HUES6 (cell line): ENCODE results near the gene MAP2K2.

Source experiments
- H3K27ac ChIP-seq: 2 replicates; pipeline ENCODE4 v1.7.0; 2013; ENCODE audit warnings: low read depth, mild to moderate bottlenecking, low read length, inconsistent platforms
- H3K27me3 ChIP-seq: 2 replicates; pipeline ENCODE4 v1.6.1; 2013; ENCODE audit warnings: low read length; ENCODE audit not compliant: control insufficient read depth, insufficient read depth
- H3K36me3 ChIP-seq: 2 replicates; pipeline ENCODE4 v1.6.1; 2013; ENCODE audit warnings: low read length; ENCODE audit not compliant: control insufficient read depth, insufficient read depth
- H3K4me1 ChIP-seq: 2 replicates; pipeline ENCODE4 v1.6.1; 2013; ENCODE audit warnings: low read length; ENCODE audit not compliant: control insufficient read depth, insufficient read depth
- H3K4me3 ChIP-seq: 2 replicates; pipeline ENCODE4 v1.5.1; 2013; ENCODE audit warnings: low read depth, low read length
- H3K9ac ChIP-seq: one replicate; pipeline ENCODE4 v1.6.1; 2013; ENCODE audit warnings: mild to moderate bottlenecking, low read length
- H3K9me3 ChIP-seq: 2 replicates; pipeline ENCODE4 v1.6.1; 2013; ENCODE audit warnings: low read depth, low read length; ENCODE audit not compliant: control insufficient read depth, insufficient read depth

The MAP2K2 gene

DNA sequence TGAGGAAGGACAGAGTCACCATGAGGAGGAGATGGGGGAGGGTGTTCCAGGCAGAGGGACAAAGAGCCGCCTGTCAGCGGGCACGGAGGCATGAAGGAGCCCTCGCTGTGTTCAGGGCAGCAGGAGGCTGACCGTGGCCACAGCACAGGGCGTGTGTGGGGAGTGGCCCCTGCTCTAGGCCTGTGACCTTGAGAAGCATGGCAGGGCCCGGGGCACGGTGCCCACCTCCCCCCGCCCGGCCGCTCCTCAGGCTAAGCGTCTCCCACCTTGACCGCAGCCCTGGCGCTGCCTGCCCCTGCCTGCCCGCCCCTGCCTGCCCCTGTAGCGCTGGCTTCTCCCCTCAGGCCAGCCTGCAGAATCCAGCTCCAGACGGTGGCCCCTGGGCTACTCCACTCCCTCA is 11.6 kb downstream of the MAP2K2 start:
- Histone ChIP-seq H3K9ac (no peak overlapping the region), H3K4me3 (no peak overlapping the region), H3K4me1 (no peaks in the 10 kb centered on the region), H3K27me3 (no peaks in the 10 kb centered on the region), H3K36me3 (peaks cover 90% of the 10 kb centered on the region), H3K9me3 (0 out of 2 replicates have a peak, but pooled peaks cover 2% of the 10 kb centered on the region), H3K27ac (no peak overlapping the region)

DNA sequence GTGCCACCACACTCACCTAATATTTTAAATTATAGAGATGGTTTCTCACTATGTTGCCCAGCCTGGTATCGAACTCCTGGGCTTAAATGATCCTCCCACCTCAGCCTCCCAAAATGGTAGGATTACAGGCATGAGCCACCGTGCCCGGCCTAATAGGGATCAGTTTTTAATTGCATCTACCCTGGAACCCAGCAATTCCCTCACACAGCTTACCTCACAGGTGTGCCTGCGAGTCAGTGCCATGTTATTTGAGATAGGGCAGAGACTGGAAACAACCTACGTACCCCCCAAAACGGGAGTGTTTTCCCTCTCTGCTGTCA is 14.3 kb downstream of the MAP2K2 start:
- H3K27me3 ChIP-seq = no peaks in the 10 kb centered on the region
- H3K4me1 ChIP-seq = no peaks in the 10 kb centered on the region
- peaks cover 87% of the 10 kb centered on the region for H3K36me3 ChIP-seq
- no peak overlapping the region for H3K9ac ChIP-seq
- H3K27ac ChIP-seq = no peak overlapping the region
- H3K9me3 ChIP-seq = 0 out of 2 replicates have a peak, but pooled peaks cover 2% of the 10 kb centered on the region
- no peak overlapping the region for H3K4me3 ChIP-seq

DNA sequence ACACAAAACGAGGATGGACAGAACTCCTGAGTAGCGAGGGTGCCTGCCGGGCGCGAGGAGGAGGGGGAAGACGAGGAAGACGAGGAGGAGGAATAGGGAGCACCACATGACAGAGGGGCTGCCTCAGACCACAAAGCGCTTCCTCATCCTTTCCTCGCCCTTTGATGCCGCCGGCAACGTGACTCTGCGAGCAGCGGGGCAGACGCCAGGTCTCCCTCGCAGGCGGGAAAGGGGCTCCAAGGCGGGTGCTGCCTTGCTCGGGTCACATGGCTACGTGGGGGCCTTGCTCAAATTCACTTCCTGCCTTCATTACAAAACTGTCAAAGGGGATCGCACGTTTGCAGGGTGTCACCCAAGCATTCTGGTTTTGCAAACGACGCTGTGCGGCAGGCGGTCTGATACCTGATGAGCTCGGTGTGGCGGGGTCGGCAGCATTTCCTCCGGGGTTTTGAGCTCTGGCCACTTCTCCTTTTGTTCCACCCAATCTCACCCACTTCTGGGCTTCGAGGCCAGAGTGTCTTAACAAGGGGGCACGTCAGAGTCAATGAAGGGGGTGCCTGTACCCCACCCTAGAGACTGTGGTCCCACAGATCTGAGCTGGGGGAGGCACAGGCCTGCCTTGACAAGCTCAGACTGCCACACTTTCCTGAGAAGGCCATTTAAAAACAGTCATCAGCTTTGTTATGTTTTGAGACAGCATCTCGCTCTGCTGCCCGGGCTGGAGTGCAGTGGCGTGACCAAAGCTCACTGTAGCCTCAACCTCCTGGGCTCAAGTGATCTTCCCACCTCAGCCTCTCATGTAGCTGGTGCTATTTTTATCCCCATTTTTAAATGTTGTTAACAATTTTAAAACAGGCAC is 14.9 kb downstream of the MAP2K2 start:
- Histone ChIP-seq H3K9me3 (0 out of 2 replicates have a peak, but pooled peaks cover 2% of the 10 kb centered on the region), H3K27me3 (no peaks in the 10 kb centered on the region), H3K9ac (no peak overlapping the region), H3K27ac (no peak overlapping the region), H3K4me1 (no peaks in the 10 kb centered on the region), H3K36me3 (peaks cover 86% of the 10 kb centered on the region), H3K4me3 (no peak overlapping the region)

DNA sequence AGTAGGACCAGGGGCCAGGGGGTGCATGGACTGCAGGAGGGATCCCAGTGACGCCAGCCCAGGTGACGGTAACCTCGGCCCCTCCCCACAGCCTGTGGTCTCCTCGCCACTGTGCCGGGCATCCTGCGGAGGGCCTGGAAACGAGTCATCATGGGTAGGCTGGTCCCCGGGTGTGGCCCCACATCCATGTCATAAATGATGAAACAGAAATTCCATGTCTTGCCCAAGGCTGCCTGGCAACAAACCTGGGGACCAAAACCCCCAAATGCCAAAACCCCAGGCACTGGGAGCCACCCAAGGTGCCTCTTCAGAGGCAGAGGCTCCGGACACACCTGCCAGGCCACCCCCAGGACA is 20.9 kb downstream of the MAP2K2 start:
- no peak overlapping the region for H3K9ac ChIP-seq
- H3K9me3 ChIP-seq = no peaks in the 10 kb centered on the region

DNA sequence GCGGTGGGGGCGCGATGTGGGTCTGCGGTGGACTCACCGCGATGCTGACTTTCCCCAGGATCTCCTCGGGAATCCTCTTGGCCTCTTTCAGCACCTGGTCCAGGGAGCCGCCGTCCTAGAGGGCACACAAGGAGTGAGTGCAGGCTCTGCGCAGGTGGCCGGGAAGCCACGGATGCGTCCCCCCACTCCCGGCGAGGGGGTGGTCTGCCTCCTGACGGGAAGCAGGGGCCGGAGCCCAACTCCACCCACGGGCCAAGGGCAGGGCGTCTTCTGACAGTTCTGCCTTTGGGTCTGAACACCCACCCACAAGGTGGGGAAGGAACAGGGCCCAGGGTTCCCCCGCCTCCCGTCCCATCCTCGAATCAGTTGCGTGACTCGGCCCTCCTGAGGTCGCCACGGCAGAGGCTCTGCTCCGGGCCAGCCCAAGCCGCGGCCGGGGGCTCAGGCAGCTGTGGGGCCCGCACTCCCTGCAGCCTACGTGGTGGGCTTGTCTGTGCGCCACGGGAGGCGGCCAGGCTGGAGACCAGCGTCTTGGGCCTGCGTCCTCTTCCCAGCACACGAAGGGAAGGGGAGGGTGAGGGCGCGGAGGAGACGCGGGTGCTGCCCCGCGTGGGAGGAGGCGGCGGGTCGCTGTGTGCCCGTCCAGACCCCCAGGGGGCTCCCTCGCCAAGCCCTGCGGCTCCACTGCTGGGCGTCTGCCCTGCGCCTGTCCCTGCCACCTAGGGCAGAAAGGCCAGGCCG is 21.4 kb downstream of the MAP2K2 start:
- no peaks in the 10 kb centered on the region for H3K9me3 ChIP-seq
- no peak overlapping the region for H3K27ac ChIP-seq
- peaks cover 80% of the 10 kb centered on the region for H3K36me3 ChIP-seq
- H3K4me1 ChIP-seq = no peaks in the 10 kb centered on the region
- no peaks in the 10 kb centered on the region for H3K27me3 ChIP-seq
- no peak overlapping the region for H3K9ac ChIP-seq
- H3K4me3 ChIP-seq = no peak overlapping the region

More for the DNA sequence above, 20.9 kb downstream of the MAP2K2 start:
- Histone ChIP-seq H3K27me3 (no peaks in the 10 kb centered on the region), H3K27ac (no peak overlapping the region), H3K36me3 (peaks cover 80% of the 10 kb centered on the region), H3K4me3 (no peak overlapping the region), H3K4me1 (no peaks in the 10 kb centered on the region)

DNA sequence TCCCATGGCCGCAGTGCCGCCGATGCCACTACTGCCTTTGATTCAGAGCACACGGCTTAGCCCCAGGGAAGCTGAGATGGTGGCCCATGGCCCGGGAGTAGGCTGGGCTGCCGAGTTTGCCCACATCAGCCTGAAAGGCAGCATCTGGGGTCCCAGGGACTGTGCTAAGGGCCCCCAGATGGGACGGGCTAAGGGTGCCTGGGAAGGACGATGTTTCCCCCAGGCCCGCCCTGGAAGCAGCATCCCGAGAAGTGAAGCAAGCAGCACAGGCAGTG is 22.5 kb downstream of the MAP2K2 start:
- no peaks in the 10 kb centered on the region for H3K4me1 ChIP-seq
- H3K9ac ChIP-seq = no peak overlapping the region
- peaks cover 83% of the 10 kb centered on the region for H3K36me3 ChIP-seq
- no peaks in the 10 kb centered on the region for H3K9me3 ChIP-seq
- no peak overlapping the region for H3K4me3 ChIP-seq
- no peaks in the 10 kb centered on the region for H3K27me3 ChIP-seq
- no peak overlapping the region for H3K27ac ChIP-seq

DNA sequence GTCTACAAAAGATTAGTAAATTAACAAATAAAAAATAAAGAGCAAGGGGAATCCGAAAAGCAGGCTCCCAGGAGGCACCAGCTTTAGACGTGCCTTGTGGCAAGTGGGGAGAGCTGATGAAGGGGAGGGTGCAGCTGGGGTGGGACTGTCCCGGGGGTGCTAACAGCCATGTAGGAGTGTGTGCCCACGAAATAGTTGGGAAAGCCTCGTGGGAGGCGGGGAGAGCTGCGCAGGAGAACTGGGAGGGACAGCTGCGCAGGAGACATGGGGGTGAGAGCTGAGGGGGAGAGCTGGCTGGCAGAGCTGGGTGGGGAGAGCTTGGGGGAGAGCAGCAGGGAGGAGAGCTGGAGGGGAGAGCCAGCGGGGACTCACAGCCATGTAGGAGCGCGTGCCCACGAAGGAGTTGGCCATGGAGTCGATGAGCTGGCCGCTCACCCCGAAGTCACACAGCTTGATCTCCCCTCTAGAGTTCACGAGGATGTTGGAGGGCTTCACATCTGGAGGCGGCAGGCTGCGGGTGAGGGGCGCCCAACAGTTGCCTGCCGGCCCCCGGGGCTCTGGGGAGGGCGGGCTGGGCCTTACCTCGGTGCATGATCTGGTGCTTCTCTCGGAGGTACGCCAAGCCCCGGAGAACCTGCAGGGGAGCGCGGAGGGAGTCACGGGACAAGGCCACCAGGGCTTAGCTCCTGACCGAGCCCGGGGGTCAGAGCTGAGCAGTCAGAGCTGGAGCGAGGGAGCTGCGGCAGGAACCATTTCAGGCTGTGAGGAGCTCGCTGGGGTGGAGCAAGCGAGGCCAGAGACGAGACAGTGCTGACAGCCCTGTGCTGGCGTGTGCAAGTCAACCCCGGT is 23.1 kb downstream of the MAP2K2 start:
- Histone ChIP-seq H3K4me1 (no peaks in the 10 kb centered on the region), H3K4me3 (no peak overlapping the region), H3K27ac (no peak overlapping the region), H3K27me3 (no peaks in the 10 kb centered on the region), H3K9ac (no peak overlapping the region), H3K9me3 (no peaks in the 10 kb centered on the region), H3K36me3 (peaks cover 84% of the 10 kb centered on the region)

DNA sequence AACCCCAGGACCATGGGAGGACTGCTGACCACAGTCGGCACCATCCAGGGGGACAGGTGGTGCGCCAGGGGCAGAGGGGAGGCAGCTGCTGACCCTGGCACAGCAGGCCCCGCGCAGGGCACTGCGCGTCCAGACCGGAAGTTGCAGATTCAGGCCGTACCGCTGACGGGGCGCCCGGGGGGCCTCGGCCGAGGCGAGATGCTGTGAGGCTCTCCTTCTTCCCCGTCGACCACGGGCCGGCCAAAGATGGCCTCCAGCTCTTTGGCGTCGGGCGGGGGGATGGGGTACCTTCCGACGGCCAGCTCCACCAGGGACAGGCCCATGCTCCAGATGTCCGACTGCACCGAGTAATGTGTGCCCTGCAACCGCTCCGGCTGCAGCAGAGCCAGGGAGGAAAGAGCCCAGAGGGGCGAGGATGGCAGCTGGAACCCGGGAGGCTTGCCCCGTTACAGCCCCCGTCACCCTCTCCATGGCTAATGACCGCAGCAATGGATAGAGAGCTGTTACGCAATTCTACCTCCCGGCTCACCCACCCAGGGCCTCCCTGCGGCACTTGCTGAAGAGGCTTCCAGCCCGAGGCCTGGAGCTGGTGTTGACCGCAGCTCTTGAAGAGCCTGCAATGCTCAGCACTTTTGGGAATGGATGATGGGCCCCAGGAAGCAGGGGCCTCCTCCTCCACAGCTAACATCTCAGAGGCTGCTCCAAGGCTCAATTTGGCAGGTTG is 24.7 kb downstream of the MAP2K2 start:
- Histone ChIP-seq H3K36me3 (peaks cover 85% of the 10 kb centered on the region), H3K9me3 (no peaks in the 10 kb centered on the region), H3K4me1 (no peaks in the 10 kb centered on the region), H3K9ac (no peak overlapping the region), H3K27ac (no peak overlapping the region), H3K27me3 (no peaks in the 10 kb centered on the region), H3K4me3 (no peak overlapping the region)

DNA sequence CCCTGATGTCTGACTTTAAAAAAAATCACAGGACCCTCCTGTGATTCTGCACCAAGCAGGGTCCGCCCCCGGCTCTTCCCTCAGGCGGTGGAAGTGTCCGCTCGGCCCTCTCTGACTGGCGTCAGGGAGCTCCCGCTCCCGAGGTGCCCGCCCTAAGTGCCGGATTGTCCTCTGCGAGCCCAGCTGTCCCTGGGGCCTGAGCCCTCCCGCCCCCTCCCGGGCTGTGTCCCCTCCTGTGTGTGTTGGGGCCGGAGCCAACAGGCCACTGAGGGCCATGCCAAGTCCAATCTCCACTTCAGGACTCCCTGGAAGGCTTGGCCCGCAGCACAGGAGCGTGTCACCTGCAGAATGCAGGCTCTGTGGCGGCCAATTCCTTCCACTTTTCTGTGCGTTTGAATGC is 25.4 kb downstream of the MAP2K2 start:
- no peak overlapping the region for H3K9ac ChIP-seq
- no peaks in the 10 kb centered on the region for H3K27me3 ChIP-seq
- H3K4me3 ChIP-seq = no peak overlapping the region
- no peaks in the 10 kb centered on the region for H3K9me3 ChIP-seq
- no peak overlapping the region for H3K27ac ChIP-seq
- H3K4me1 ChIP-seq = no peaks in the 10 kb centered on the region
- peaks cover 91% of the 10 kb centered on the region for H3K36me3 ChIP-seq

DNA sequence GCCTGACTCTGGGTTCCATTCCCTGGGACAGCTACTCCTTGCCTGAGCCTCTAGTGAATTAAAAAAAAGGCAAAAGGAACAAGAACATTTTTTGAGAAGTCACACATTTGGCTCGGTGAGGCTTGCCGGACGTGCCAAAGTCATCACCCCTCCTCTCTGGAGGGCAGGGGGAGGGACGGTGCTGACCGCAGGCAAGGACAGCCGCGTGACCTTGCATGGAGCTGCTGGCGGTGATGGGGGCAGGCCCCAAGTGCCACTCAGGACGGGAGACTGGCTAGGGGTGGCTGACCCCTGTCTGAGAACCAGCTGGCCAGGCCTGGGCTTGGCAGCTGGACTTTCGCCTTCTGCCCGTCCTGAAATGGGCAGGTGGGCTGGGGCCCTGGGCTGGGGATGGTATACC is 26.4 kb downstream of the MAP2K2 start:
- Histone ChIP-seq H3K4me3 (no peak overlapping the region), H3K4me1 (no peaks in the 10 kb centered on the region), H3K27me3 (no peaks in the 10 kb centered on the region), H3K27ac (no peak overlapping the region), H3K9ac (no peak overlapping the region), H3K9me3 (no peaks in the 10 kb centered on the region), H3K36me3 (peaks cover 91% of the 10 kb centered on the region)
